ENCODE results near the gene FBXO47. TPM values are rescaled to one million over a fixed set of nuclear protein-coding genes. Genes with fewer than 3 reads are reported as not detected.

The FBXO47 gene
- total and polyA plus RNA-seq, 9 of the 15 experiments (the other 6 are each of a cell fraction or from before 2014, with no cell fraction given), result not detected

- no peaks in the 10 kb centered on the region for H3K79me2 ChIP-seq (ENCODE audit: control insufficient read depth, insufficient read depth, low read length)
- no peak overlapping the region for H3K4me2 ChIP-seq (ENCODE audit: insufficient read depth, low read length)
- no peak overlapping the region for H2AFZ ChIP-seq (ENCODE audit: low read depth, low read length)
- ChIA-PET CTCF (ENCODE audit: low intra/inter-chr PET ratio) (no interaction called here), POLR2A (interaction anchor here (1.2 kb wide), 1 partner anchor 12 kb away, joined by 3 read pairs; no protein-coding TSS in a partner anchor)
- peaks cover 13 to 24% of the 10 kb centered on the region in 2 experiments for H3K4me1 ChIP-seq (replicated peaks in 1 of 2; ENCODE audit: control insufficient read depth in 2 of 2, insufficient read depth in 2 of 2, low read length in 2 of 2)
- intact Hi-C loops (cut with micrococcal nuclease), result no loop called here
- in situ Hi-C loops (cut with MboI), result no loop called here
- H3K9ac ChIP-seq (ENCODE audit: insufficient read depth in 1 of 2, low read depth in 2 of 2, low read length in 2 of 2), result no peak overlapping the region
- no peaks in the 10 kb centered on the region for H3K9me1 ChIP-seq (ENCODE audit: control insufficient read depth, insufficient read depth, low read length)
- DNase-seq (ENCODE audit: extremely low read depth in 1 of 4, low spot score in 3 of 4) (no peak), ATAC-seq (no peak), FAIRE-seq (no peak)
- no peaks in the 10 kb centered on the region for H4K20me1 ChIP-seq (replicated peaks; ENCODE audit: control insufficient read depth, insufficient read depth, low read length)
- H3K27me3 ChIP-seq (ENCODE audit: control insufficient read depth in 2 of 2, insufficient read depth in 2 of 2, low read length in 2 of 2), result no peaks in the 10 kb centered on the region
- no peaks in the 10 kb centered on the region; the same call in 1 of the 2 replicates for H3K9me3 ChIP-seq (replicated peaks; ENCODE audit: control insufficient read depth, insufficient read depth, low read depth, low read length)
- WGBS (ENCODE audit: insufficient coverage, low coverage, missing lambda C conversion rate), result 13% methylated on average over 2 of the region's 2 CpGs
- H3K36me3 ChIP-seq (ENCODE audit: control insufficient read depth, insufficient read depth, low read length), result no peaks in the 10 kb centered on the region
- no peak overlapping the region for H3K27ac ChIP-seq (ENCODE audit: extremely low read depth, low read depth, low read length)
- 0 out of 2 replicates have a peak, but pooled peaks have one; percentile 44 for TF ChIP-seq CBX5 (IDR thresholded peaks at IDR 0.05; ENCODE audit: borderline replicate concordance, low read depth)
- 0 out of 2 replicates have a peak, but pooled peaks have one; percentile 39 for TF ChIP-seq CBX1 (IDR thresholded peaks at IDR 0.05; ENCODE audit: low read depth)
- TF ChIP-seq CCAR2 (IDR thresholded peaks at IDR 0.05; ENCODE audit: low read depth, low read length), result no peak
- TF ChIP-seq CBX3 (IDR thresholded peaks at IDR 0.05; ENCODE audit: borderline replicate concordance in 1 of 2, low read length in 2 of 2), result peak in 1 of 2 experiments; percentile 52; a peak in 1 of 3 replicates
- peak; percentile 51; the same call in 1 of the 2 replicates for TF ChIP-seq TRIM28 (IDR thresholded peaks at IDR 0.05)
- H3K4me3 ChIP-seq, result no peak overlapping the region
- no TSS peak for BruUV-seq (replicated peaks)
Measured at GRCh38 chr17:39008633-39009032, 41.4 kb upstream of the FBXO47 start.

Data from K562 (cell line).